ENCODE measurements around the gene DRC7.
"Not testable (repeated sequence)": the region's sequence is repeated elsewhere in the genome, so short reads cannot be mapped to it uniquely, and the experiment has no call there.

The DRC7 gene

GRCh38 chr16:57660715-57661463 is 33.7 kb upstream of the DRC7 start:
- DNase-seq (ENCODE audit: low spot score) = no peak

GRCh38 chr16:57661510-57661909 is 33.1 kb upstream of the DRC7 start:
- no peak for DNase-seq (ENCODE audit: low spot score)

- no peak for DNase-seq (ENCODE audit: low spot score)
Measured at GRCh38 chr16:57661936-57662906, 32.4 kb upstream of the DRC7 start.

- no peak for DNase-seq (ENCODE audit: low spot score)
Measured at GRCh38 chr16:57663436-57663835, 31.2 kb upstream of the DRC7 start.

GRCh38 chr16:57663917-57664661 is 30.5 kb upstream of the DRC7 start:
- no peak for DNase-seq (ENCODE audit: low spot score)

- no peak for DNase-seq (ENCODE audit: low spot score)
Measured at GRCh38 chr16:57664662-57665025, 30.0 kb upstream of the DRC7 start.

GRCh38 chr16:57665541-57665940 is 29.1 kb upstream of the DRC7 start:
- DNase-seq (ENCODE audit: low spot score) = no peak

GRCh38 chr16:57666353-57667047 is 28.1 kb upstream of the DRC7 start:
- DNase-seq (ENCODE audit: low spot score) = no peak

GRCh38 chr16:57667048-57667525 is 27.5 kb upstream of the DRC7 start:
- no peak for DNase-seq (ENCODE audit: low spot score)

- DNase-seq (ENCODE audit: low spot score) = no peak
Measured at GRCh38 chr16:57667526-57668262, 26.9 kb upstream of the DRC7 start.

GRCh38 chr16:57668263-57668571 is 26.4 kb upstream of the DRC7 start, which contains the start of gene ADGRG3:
TSS of gene ADGRG3 (plus strand) at chr16:57668306. CDS start at chr16:57668348, 42 bp downstream.
- no peak for DNase-seq (ENCODE audit: low spot score)

- DNase-seq (ENCODE audit: low spot score) = no peak
Measured at GRCh38 chr16:57668630-57669475, 25.8 kb upstream of the DRC7 start.

GRCh38 chr16:57669476-57670162 is 25.0 kb upstream of the DRC7 start:
- DNase-seq (ENCODE audit: low spot score) = no peak

- no peak for DNase-seq (ENCODE audit: low spot score)
Measured at GRCh38 chr16:57670196-57670595, 24.4 kb upstream of the DRC7 start.

GRCh38 chr16:57671451-57671850 is 23.2 kb upstream of the DRC7 start:
- DNase-seq (ENCODE audit: low spot score) = not testable (repeated sequence)

- no peak for DNase-seq (ENCODE audit: low spot score)
Measured at GRCh38 chr16:57672416-57672815, 22.2 kb upstream of the DRC7 start.

- no peak for DNase-seq (ENCODE audit: low spot score)
Measured at GRCh38 chr16:57672824-57673223, 21.8 kb upstream of the DRC7 start.

- no peak for DNase-seq (ENCODE audit: low spot score)
Measured at GRCh38 chr16:57675741-57676551, 18.7 kb upstream of the DRC7 start.

Measured in left forelimb (tissue), 1 donor.